PC-9 (cell line): Measurements from ENCODE around the gene MYO1E. TPM values are rescaled to one million over a fixed set of nuclear protein-coding genes. Genes with fewer than 3 reads are reported as not detected.

Source experiments
- BruUV-seq: library from RNA; stranded (reverse); fragments of 400-500 nt; replicated peaks from 2 replicates; lab custom pipeline; 2021; lab: Mats Ljungman, UMichigan
- CTCF ChIA-PET: fragments of 300-600 bp; sonication (Branson Sonifier 250); formaldehyde crosslinking; loops from one replicate; lab custom pipeline; 2022; ENCODE audit warnings: antibody characterized with exemption; lab: Charles Lee
- POLR2A ChIA-PET: fragments of 300-600 bp; sonication (Branson Sonifier 250); formaldehyde crosslinking; loops from one replicate; lab custom pipeline; 2022; ENCODE audit warnings: antibody characterized with exemption; ENCODE audit not compliant: unreplicated experiment; lab: Charles Lee
- DNase-seq, 2 experiments: peaks; one replicate each; pipeline versions ENCODE4 v3.0.0 to v3.0.0-alpha.2; 2015 to 2022; ENCODE audit warnings: mixed read lengths in 1 of 2
- H2AFZ ChIP-seq: fragments of 200-600 bp; sonication (generic); 2 replicates; pipeline ENCODE4 v1.8.1; 2017; ENCODE audit warnings: antibody characterized with exemption
- H3F3A ChIP-seq: fragments of 200-600 bp; sonication (generic); 2 replicates; pipeline ENCODE4 v1.8.1; 2017; ENCODE audit warnings: antibody characterized with exemption, mild to moderate bottlenecking, low read depth; ENCODE audit not compliant: insufficient read depth
- H3K27ac ChIP-seq: fragments of 200-600 bp; sonication (generic); 2 replicates; pipeline ENCODE4 v1.6.1; 2016; ENCODE audit warnings: mixed run types
- H3K27me3 ChIP-seq: fragments of 200-600 bp; sonication (generic); 2 replicates; pipeline ENCODE4 v1.6.1; 2016; ENCODE audit warnings: low read depth, mixed run types; ENCODE audit not compliant: insufficient read depth
- H3K36me3 ChIP-seq: fragments of 200-600 bp; sonication (generic); 2 replicates; pipeline ENCODE4 v1.6.1; 2016; ENCODE audit warnings: low read depth, mixed run types
- H3K4me1 ChIP-seq: fragments of 200-600 bp; sonication (generic); replicated peaks from 2 replicates; pipeline ENCODE4 v1.6.1; 2016; ENCODE audit warnings: mixed run types; ENCODE audit not compliant: insufficient read depth
- H3K4me2 ChIP-seq: fragments of 200-600 bp; sonication (generic); 2 replicates; pipeline ENCODE4 v1.6.1; 2017; ENCODE audit warnings: mixed run types
- H3K4me3 ChIP-seq: fragments of 200-600 bp; sonication (generic); 2 replicates; pipeline ENCODE4 v1.6.1; 2016; ENCODE audit warnings: mixed run types
- H3K79me2 ChIP-seq: fragments of 200-600 bp; sonication (generic); 2 replicates; pipeline ENCODE4 v1.6.1; 2017; ENCODE audit warnings: low read depth, mixed run types
- H3K9me2 ChIP-seq: fragments of 200-600 bp; sonication (generic); 2 replicates; pipeline ENCODE4 v1.8.1; 2017; ENCODE audit warnings: mild to moderate bottlenecking; ENCODE audit not compliant: insufficient read depth
- H3K9me3 ChIP-seq: fragments of 200-600 bp; sonication (generic); 2 replicates; pipeline ENCODE4 v1.8.1; 2016; ENCODE audit warnings: low read depth; ENCODE audit not compliant: insufficient read depth
- H4K20me1 ChIP-seq: fragments of 200-600 bp; sonication (generic); 2 replicates; pipeline ENCODE4 v1.8.1; 2017; ENCODE audit not compliant: insufficient read depth
- CTCF ChIP-seq: fragments of 200-600 bp; sonication (generic); conservative IDR thresholded peaks from 2 replicates; pipeline ENCODE4 v1.6.1; 2017; ENCODE audit warnings: mixed run types, antibody characterized with exemption, mild to moderate bottlenecking, moderate library complexity
- EZH2 ChIP-seq: fragments of 200-600 bp; sonication (generic); IDR thresholded peaks from 2 replicates; pipeline ENCODE4 v1.8.0; 2017; ENCODE audit warnings: antibody characterized with exemption, low read depth
- intact Hi-C: fragments of 100-400 bp; cut with micrococcal nuclease; formaldehyde crosslinking; loops from one replicate; pipeline ENCODE4 v1.10.0; 2022; ENCODE audit not compliant: unreplicated experiment
- total RNA-seq: library from RNA; stranded (reverse); gene quantifications from 2 replicates; pipeline ENCODE4 v1.2.3, GENCODE V29; 2021

MYO1E gene
- total RNA-seq, 1 experiment from 2014 or later = 156 TPM

- Histone ChIP-seq H3K27me3 (no peaks in the 10 kb centered on the region), H3K79me2 (peaks cover 93% of the 10 kb centered on the region), H2AFZ (no peak overlapping the region), H3K9me2 (no peaks in the 10 kb centered on the region), H3K4me1 (peaks cover 75% of the 10 kb centered on the region), H3K36me3 (no peaks in the 10 kb centered on the region), H3K27ac (peak overlapping the region; percentile 97; the same call in 1 of the 2 replicates), H3K9me3 (no peaks in the 10 kb centered on the region), H3F3A (peaks cover 43% of the 10 kb centered on the region), H3K4me3 (no peak overlapping the region), H3K4me2 (no peak overlapping the region), H4K20me1 (no peaks in the 10 kb centered on the region)
- DNase-seq = no peak
- POLR2A ChIA-PET = no interaction called here
- TF ChIP-seq CTCF (no peak), EZH2 (no peak)
- intact Hi-C loops = no loop called here
- BruUV-seq = no TSS peak
- CTCF ChIA-PET = no interaction called here
These were observed 83.1 kb downstream of the MYO1E start for GRCh38 chr15:59289574-59289973.

GRCh38 chr15:59283717-59284391, 88.8 kb downstream of the MYO1E start:
- no peaks in the 10 kb centered on the region for H3K9me3 ChIP-seq
- H2AFZ ChIP-seq = no peak overlapping the region
- no peaks in the 10 kb centered on the region for H3K9me2 ChIP-seq
- peak overlapping the region; percentile 21; the same call in 1 of the 2 replicates for H3K4me3 ChIP-seq
- peaks cover 44% of the 10 kb centered on the region for H3F3A ChIP-seq
- peaks cover 86% of the 10 kb centered on the region for H3K79me2 ChIP-seq
- no TSS peak for BruUV-seq
- H3K27ac ChIP-seq = peak overlapping the region; percentile 97
- H3K36me3 ChIP-seq = no peaks in the 10 kb centered on the region
- H3K4me2 ChIP-seq = peak overlapping the region; percentile 67
- no peaks in the 10 kb centered on the region for H4K20me1 ChIP-seq
- H3K27me3 ChIP-seq = no peaks in the 10 kb centered on the region
- ChIA-PET POLR2A (interaction anchor here (0.5 to 1.7 kb wide), 12 partner anchors 8 to 814 kb away, joined by 3 to 24 read pairs (median 6); partner anchors contain the start of gene MYO1E), CTCF (no interaction called here)
- peak; percentile 97 to 98 for DNase-seq
- intact Hi-C loops = loop anchor here (1.0 to 2.0 kb wide), 4 partner anchors 11 to 89 kb away; partner anchors contain the start of gene MYO1E
- H3K4me1 ChIP-seq = peaks cover 76% of the 10 kb centered on the region
- no peak for TF ChIP-seq CTCF
- no peak for TF ChIP-seq EZH2

- POLR2A ChIA-PET = interaction anchor here (0.6 to 1.7 kb wide), 3 partner anchors 11 to 90 kb away, joined by 5 to 24 read pairs (median 16); partner anchors contain the start of gene MYO1E
- H2AFZ ChIP-seq = no peak overlapping the region
- no peak for DNase-seq
- CTCF ChIA-PET = no interaction called here
- H3K4me3 ChIP-seq = no peak overlapping the region
- H3K79me2 ChIP-seq = peaks cover 86% of the 10 kb centered on the region
- intact Hi-C loops = no loop called here
- TF ChIP-seq CTCF (no peak), EZH2 (no peak)
- peaks cover 87% of the 10 kb centered on the region for H3K4me1 ChIP-seq
- peaks cover 55% of the 10 kb centered on the region for H3F3A ChIP-seq
- no peaks in the 10 kb centered on the region for H3K9me3 ChIP-seq
- no TSS peak for BruUV-seq
- peak overlapping the region; percentile 97 for H3K27ac ChIP-seq
- no peaks in the 10 kb centered on the region for H4K20me1 ChIP-seq
- no peaks in the 10 kb centered on the region for H3K36me3 ChIP-seq
- no peaks in the 10 kb centered on the region for H3K27me3 ChIP-seq
- peak overlapping the region; percentile 67 for H3K4me2 ChIP-seq
- no peaks in the 10 kb centered on the region for H3K9me2 ChIP-seq
These were observed 89.9 kb downstream of the MYO1E start for GRCh38 chr15:59282515-59283337.
